ENCODE measurements around the gene RGS19.
"Not testable (repeated sequence)": the region's sequence is repeated elsewhere in the genome, so short reads cannot be mapped to it uniquely, and the experiment has no call there.

RGS19 gene

GRCh38 chr20:64093013-64093503 is 13.7 kb upstream of the RGS19 start:
- TF ChIP-seq, protein P1, sequence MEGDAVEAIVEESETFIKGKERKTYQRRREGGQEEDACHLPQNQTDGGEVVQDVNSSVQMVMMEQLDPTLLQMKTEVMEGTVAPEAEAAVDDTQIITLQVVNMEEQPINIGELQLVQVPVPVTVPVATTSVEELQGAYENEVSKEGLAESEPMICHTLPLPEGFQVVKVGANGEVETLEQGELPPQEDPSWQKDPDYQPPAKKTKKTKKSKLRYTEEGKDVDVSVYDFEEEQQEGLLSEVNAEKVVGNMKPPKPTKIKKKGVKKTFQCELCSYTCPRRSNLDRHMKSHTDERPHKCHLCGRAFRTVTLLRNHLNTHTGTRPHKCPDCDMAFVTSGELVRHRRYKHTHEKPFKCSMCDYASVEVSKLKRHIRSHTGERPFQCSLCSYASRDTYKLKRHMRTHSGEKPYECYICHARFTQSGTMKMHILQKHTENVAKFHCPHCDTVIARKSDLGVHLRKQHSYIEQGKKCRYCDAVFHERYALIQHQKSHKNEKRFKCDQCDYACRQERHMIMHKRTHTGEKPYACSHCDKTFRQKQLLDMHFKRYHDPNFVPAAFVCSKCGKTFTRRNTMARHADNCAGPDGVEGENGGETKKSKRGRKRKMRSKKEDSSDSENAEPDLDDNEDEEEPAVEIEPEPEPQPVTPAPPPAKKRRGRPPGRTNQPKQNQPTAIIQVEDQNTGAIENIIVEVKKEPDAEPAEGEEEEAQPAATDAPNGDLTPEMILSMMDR (conservative IDR thresholded peaks at IDR 0.05), result no peak
- H3K27ac ChIP-seq, result no peak overlapping the region

GRCh38 chr20:64092258-64093012 is 13.1 kb upstream of the RGS19 start:
- TF ChIP-seq, protein P1 (conservative IDR thresholded peaks at IDR 0.05), result no peak
- no peak overlapping the region for H3K27ac ChIP-seq

DNA sequence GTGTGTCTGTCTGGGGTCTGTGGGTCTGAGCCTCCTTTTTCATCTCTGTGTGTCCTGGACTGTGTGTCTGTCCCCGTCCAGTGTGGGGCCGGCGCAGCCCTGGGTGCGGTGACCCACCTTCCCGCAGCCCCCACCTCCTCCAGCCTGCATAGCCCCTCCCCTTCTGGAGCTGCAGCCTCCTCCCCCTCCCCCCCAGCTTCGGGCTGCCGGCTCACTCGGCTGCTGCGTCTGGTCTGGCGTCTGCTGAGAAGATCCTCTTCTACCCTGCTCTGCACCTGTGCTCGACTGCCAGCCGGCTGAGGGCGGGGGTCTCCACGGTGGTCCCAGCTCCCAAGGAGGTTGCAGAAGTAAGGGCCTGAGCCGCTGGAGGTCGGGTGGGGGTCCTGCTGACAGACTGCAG is 12.5 kb upstream of the RGS19 start:
- no peak overlapping the region for H3K27ac ChIP-seq
- TF ChIP-seq, protein P1 (conservative IDR thresholded peaks at IDR 0.05), result no peak

DNA sequence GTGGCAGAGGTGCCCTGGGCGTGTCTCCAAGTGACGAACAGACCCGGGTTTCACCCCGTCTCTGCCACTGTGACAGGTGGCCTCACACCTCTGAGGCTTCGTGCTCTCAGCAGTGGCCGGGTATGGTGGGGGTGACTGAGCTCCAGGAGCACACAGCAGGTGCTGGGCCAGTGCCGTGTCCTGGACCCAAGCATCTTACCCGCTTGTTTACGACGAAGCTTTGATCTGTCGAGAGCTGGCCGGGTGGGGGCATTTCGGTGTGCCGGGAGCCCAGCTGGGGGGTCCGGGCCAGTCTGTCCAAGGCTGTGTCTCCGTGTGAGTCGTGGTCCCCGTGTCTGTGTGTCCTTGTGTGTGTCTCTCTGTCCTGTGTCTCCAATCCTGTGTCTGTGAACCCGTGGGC is 12.0 kb upstream of the RGS19 start:
- H3K27ac ChIP-seq, result no peak overlapping the region
- TF ChIP-seq, protein P1 (conservative IDR thresholded peaks at IDR 0.05), result no peak

- H3K27ac ChIP-seq, result no peak overlapping the region
- TF ChIP-seq, protein P1 (conservative IDR thresholded peaks at IDR 0.05), result no peak
These were observed 10.8 kb upstream of the RGS19 start for GRCh38 chr20:64090165-64090564.

- H3K27ac ChIP-seq, result not testable (repeated sequence)
These were observed 9.3 kb upstream of the RGS19 start for GRCh38 chr20:64088586-64088985.

DNA sequence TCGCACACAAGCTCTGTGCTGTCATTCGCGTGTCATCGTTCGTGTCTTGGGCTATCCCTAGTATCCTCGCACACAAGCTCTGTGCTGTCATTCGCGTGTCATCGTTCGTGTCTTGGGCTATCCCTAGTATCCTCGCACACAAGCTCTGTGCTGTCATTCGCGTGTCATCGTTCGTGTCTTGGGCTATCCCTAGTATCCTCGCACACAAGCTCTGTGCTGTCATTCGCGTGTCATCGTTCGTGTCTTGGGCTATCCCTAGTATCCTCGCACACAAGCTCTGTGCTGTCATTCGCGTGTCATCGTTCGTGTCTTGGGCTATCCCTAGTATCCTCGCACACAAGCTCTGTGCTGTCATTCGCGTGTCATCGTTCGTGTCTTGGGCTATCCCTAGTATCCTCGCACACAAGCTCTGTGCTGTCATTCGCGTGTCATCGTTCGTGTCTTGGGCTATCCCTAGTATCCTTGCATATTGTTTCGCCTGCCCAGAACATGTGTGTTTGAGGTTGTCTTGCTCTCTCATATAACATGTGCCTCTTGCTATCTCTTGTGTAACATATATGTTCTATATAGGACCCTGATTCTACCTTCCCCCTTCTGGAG is 8.0 kb upstream of the RGS19 start:
- H3K27ac ChIP-seq, result not testable (repeated sequence)

DNA sequence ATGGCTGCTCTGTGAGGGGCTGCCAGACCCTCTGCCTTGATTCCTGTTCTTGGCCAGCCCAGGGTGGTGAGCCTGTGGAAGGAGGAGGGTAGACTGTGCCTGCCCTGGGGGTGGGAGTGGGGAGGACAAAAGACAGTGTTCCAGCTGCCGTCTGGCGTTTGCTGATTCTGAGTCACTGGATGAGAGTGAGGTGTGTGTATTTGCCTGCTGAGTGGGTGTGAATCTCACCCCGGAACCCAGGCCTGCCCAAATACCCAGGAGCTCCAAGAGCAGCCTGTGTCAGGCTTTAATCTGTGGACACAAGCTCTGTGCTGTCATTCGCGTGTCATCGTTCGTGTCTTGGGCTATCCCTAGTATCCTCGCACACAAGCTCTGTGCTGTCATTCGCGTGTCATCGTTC is 7.5 kb upstream of the RGS19 start:
- TF ChIP-seq, protein P1 (conservative IDR thresholded peaks at IDR 0.05), result no peak
- no peak overlapping the region for H3K27ac ChIP-seq

All from VCaP (cell line).